ENCODE measurements around the gene ZNF575. TPM values are rescaled to one million over a fixed set of nuclear protein-coding genes. Genes with fewer than 3 reads are reported as not detected.

ZNF575 gene, protein sequence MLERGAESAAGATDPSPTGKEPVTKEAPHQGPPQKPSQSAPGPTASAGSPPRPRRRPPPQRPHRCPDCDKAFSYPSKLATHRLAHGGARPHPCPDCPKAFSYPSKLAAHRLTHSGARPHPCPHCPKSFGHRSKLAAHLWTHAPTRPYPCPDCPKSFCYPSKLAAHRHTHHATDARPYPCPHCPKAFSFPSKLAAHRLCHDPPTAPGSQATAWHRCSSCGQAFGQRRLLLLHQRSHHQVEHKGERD
- 1 to 10 TPM; 2.9 to 3.7 TPM for total RNA-seq

DNA sequence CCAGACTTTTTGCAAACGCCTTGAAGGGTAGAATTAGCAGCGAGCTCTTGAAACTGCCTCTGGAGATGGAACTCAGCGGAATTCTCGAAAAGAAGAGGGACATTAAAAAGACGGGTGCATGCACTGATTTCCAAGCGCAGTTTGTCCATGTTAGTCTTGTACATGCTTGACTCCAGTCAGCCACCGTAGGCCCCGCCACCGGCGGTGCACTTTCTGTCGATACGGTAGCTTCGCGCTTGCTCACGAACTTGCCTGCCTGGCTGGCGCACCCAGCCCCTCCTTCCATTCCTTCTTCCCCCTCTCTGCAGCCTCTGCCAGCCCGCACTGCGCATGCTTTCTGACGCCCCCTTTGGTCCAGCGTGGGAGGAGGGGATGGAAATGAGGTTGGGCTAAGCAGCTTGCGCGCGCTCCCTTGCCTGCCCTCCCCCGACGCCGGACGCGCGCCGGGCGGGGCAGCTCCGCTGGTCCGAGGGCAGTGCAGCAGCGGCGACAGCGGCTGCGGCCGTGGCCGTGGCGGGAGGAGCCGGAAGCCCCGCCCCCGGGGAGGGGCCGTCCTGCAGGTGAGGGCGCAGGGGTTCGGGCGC, at the start of gene ZNF575:
Gene ZNF575 (plus strand): TSS at position 227 of the 584 bp plus-strand sequence. CDS start 1,235 bp downstream, outside the sequence.
- Mint-ChIP-seq H3K4me1 (peaks cover 19% of the 10 kb centered on the region), H3K36me3 (peaks cover 7% of the 10 kb centered on the region), H3K4me3 (peak within 1 kb of the TSS; percentile 94), H3K27ac (peak within 1 kb of the TSS; percentile 98), H3K9me3 (ENCODE audit: low read depth) (no peaks in the 10 kb centered on the region), H3K27me3 (no peaks in the 10 kb centered on the region)
- ATAC-seq, result peak; percentile 67
- CTCF ChIA-PET, result interaction anchor here (0.7 to 8.7 kb wide), 10 partner anchors 9 to 100 kb away, joined by 3 to 87 read pairs (median 5); partner anchors contain the start of genes IRGQ, PINLYP, XRCC1 and ZNF576
- DNase-seq, result peak; percentile 93

DNA sequence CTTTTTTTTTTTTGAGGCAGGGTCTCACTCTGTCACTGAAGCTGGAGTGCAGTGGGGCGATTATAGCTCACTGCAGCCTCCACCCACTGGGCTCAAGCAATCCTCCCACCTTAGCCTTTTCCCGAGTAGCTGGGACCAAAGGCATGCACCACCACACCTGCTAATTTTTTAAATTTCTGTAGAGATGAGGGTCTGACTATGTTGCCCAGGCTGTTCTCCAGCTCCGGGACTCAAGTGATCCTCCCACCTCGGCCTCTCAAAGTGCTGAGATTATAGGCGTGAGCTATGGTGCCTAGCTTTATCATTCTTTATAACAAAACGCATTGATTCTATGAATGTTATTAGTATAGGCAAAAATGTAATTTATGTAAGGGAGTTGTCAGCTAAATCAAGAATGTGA, 49.7 kb upstream of the ZNF575 start:
- Mint-ChIP-seq H3K36me3 (no peaks in the 10 kb centered on the region), H3K27ac (no peak overlapping the region), H3K27me3 (no peaks in the 10 kb centered on the region), H3K9me3 (ENCODE audit: low read depth) (no peaks in the 10 kb centered on the region), H3K4me1 (no peaks in the 10 kb centered on the region), H3K4me3 (no peak overlapping the region)
- ATAC-seq, result no peak
- no peak for DNase-seq
- CTCF ChIA-PET, result interaction anchor here (1.7 to 2.9 kb wide), 2 partner anchors 36 to 37 kb away, joined by 7 to 12 read pairs; no protein-coding TSS in a partner anchor

DNA sequence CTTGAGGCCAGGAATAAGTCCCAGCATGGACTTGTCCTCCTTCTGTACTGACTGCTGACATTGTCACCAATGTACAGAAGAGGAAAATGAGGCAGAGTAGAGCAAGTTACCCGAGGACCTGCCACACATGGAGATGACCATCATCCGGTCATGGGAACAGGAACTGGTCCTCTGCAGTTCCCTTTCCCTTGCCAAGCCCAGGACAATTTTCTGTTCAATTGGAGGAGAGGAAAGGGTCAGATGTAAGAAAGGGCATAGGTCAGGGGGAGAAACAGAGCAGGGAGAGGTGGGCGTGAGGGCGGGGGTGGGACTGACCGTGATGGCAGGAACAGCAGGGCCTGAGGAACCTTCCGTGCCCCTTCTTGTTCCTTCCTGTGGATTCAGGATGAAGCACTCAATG, 47.0 kb upstream of the ZNF575 start:
- H3K27ac Mint-ChIP-seq, result no peak overlapping the region
- H3K4me3 Mint-ChIP-seq, result no peak overlapping the region
- H3K27me3 Mint-ChIP-seq, result no peaks in the 10 kb centered on the region
- ATAC-seq (no peak), DNase-seq (no peak)
- CTCF ChIA-PET, result no interaction called here
- peaks cover 2% of the 10 kb centered on the region for H3K4me1 Mint-ChIP-seq
- no peaks in the 10 kb centered on the region for H3K9me3 Mint-ChIP-seq (ENCODE audit: low read depth)
- no peaks in the 10 kb centered on the region for H3K36me3 Mint-ChIP-seq

DNA sequence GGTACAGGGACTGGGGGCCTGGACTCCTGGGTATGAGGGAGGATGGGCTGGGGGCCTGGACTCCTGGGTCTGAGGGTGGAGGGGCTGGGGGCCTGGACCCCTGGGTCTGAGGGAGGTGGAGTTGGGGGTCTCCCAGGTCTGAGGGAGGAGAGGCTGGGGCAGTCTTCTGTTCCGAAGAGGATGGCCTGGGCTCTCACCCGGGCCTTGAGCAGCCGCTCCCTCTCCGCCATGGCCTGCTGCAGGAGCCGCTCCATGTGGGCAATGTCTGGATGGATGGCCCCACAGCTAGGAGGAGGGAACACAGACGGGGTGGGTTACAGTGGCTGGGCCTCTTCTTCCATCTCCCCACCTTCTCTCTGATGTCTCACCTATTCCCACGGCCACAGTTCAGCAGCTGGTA, 46.6 kb upstream of the ZNF575 start:
- Mint-ChIP-seq H3K36me3 (no peaks in the 10 kb centered on the region), H3K4me3 (no peak overlapping the region), H3K27ac (no peak overlapping the region), H3K9me3 (ENCODE audit: low read depth) (no peaks in the 10 kb centered on the region), H3K4me1 (peaks cover 2% of the 10 kb centered on the region), H3K27me3 (no peaks in the 10 kb centered on the region)
- no peak for DNase-seq
- CTCF ChIA-PET, result interaction anchor here (1.1 kb wide), 1 partner anchor 39 kb away, joined by 4 read pairs; no protein-coding TSS in a partner anchor
- ATAC-seq, result no peak

DNA sequence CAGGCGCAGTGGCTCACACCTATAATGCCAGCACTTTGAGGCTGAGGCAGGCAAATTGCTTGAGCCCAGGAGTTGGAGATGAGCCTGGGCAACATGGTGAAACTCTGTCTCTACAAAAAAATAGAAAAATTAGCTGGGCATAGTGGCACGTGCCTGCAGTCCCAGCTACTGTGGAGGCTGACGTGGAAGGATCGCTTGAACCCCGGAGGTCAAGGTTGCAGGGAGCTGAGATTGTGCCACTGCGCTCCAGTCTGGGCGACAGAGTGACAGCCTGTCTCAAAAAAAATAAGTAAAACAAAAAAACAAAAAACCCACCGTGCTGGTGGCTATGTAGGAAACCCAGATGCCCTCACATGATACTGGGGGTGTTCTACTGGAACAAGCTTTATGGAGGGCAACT, 44.8 kb upstream of the ZNF575 start:
- H3K36me3 Mint-ChIP-seq, result no peaks in the 10 kb centered on the region
- no peaks in the 10 kb centered on the region for H3K27me3 Mint-ChIP-seq
- H3K27ac Mint-ChIP-seq, result no peak overlapping the region
- ATAC-seq (no peak), DNase-seq (no peak)
- H3K4me1 Mint-ChIP-seq, result peaks cover 2% of the 10 kb centered on the region
- no peak overlapping the region for H3K4me3 Mint-ChIP-seq
- CTCF ChIA-PET, result no interaction called here
- no peaks in the 10 kb centered on the region for H3K9me3 Mint-ChIP-seq (ENCODE audit: low read depth)

DNA sequence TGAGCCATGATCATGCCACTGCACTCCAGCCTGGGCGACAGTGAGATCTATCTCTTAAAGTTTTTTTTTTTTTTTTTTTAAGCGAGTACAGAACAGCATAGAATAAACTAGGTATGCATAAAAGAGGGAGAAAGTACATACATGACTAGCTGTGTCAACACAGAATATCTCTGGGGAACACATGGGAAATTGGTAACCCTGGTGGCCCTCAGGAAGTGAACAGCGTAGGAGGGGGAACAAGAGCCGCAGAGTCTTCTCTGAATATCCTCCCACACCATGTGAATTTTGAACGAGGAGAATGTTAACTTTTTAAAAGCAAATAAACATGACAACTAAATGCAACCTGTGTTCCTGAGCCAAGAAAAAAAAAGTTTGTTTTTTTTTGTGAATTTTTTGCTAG, 43.7 kb upstream of the ZNF575 start:
- no peak overlapping the region for H3K27ac Mint-ChIP-seq
- no peak for ATAC-seq
- no peaks in the 10 kb centered on the region for H3K36me3 Mint-ChIP-seq
- DNase-seq, result no peak
- no peak overlapping the region for H3K4me3 Mint-ChIP-seq
- H3K27me3 Mint-ChIP-seq, result no peaks in the 10 kb centered on the region
- no peaks in the 10 kb centered on the region for H3K9me3 Mint-ChIP-seq (ENCODE audit: low read depth)
- H3K4me1 Mint-ChIP-seq, result peaks cover 2% of the 10 kb centered on the region
- CTCF ChIA-PET, result interaction anchor here (0.8 to 1.5 kb wide), 3 partner anchors 31 to 57 kb away, joined by 3 to 6 read pairs (median 5); no protein-coding TSS in a partner anchor

DNA sequence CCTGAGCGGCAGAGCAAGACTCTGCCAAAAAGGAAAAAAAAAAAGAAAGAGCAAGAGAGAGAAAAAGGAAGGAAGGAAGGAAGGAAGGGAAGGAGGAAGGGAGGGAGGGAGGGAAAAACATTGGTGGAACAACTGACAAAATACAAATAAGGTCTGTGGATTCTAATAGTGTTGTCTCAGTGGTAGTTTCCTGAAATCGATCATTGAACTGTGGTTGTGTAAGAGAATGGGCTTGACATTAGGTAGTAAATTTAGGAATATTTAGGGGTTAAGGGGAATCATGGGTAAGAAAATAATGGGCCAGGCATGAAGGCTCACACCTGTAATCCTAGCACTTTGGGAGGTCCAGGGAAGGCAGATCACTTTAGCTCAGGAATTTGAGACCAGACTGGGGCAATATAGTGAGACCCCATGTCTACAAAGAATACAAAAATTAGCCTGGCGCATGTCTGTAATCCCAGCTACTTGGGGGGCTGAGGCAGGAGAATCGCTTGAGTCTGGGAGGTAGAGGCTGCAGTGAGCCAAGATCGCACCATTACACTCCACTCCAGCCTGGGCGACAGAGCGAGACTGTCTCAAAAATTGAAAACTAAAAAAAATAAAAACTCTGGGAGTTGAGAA, 42.9 kb upstream of the ZNF575 start:
- H3K9me3 Mint-ChIP-seq (ENCODE audit: low read depth), result no peaks in the 10 kb centered on the region
- ATAC-seq (no peak), DNase-seq (no peak)
- H3K36me3 Mint-ChIP-seq, result no peaks in the 10 kb centered on the region
- no peak overlapping the region for H3K4me3 Mint-ChIP-seq
- H3K4me1 Mint-ChIP-seq, result peaks cover 2% of the 10 kb centered on the region
- no peaks in the 10 kb centered on the region for H3K27me3 Mint-ChIP-seq
- no peak overlapping the region for H3K27ac Mint-ChIP-seq
- CTCF ChIA-PET, result interaction anchor here (1.3 to 1.5 kb wide), 4 partner anchors 14 to 57 kb away, joined by 3 to 6 read pairs (median 4); no protein-coding TSS in a partner anchor

DNA sequence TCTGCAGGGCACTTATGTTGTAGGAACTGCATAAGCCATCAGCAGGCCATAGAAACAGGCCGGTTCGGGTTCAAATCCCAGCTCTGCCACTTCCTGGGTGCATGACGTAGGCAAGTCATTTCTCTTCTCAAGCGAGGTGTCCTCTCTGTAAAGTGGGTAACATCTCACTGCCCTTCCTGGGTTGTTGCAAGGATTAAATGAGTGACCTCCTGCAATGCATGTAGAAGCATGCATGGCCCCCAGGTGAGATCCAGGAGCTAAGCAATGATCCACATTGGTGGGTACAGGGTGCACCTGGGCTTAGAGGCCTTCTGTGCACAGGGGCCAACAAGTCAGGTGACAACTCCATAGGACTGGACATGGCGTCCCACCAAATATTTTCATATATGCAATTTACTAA, 42.2 kb upstream of the ZNF575 start:
- Mint-ChIP-seq H3K4me1 (peaks cover 2% of the 10 kb centered on the region), H3K4me3 (no peak overlapping the region), H3K36me3 (no peaks in the 10 kb centered on the region), H3K27ac (no peak overlapping the region), H3K9me3 (ENCODE audit: low read depth) (no peaks in the 10 kb centered on the region), H3K27me3 (no peaks in the 10 kb centered on the region)
- ATAC-seq, result no peak
- CTCF ChIA-PET, result interaction anchor here (1.1 to 1.5 kb wide), 5 partner anchors 11 to 58 kb away, joined by 3 to 6 read pairs (median 4); no protein-coding TSS in a partner anchor
- DNase-seq, result no peak

DNA sequence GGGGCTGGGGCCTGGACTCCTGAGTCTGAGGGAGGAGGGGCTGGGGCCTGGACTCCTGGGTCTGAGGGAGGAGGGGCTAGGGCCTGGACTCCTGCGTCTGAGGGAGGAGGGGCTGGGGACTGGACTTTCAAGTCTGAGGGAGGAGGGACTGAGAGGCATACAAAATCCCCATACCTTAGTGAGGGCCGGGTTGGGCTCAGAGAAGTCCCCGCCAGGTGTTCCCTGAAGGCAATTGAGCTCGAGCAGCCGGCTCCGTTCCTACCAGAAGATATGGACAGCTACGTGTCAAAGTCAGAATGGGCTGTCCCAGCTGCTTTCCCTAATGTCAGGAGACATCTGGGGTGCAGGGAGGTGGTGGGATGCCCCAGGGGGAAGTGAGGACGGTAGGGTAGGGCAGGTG, 37.9 kb upstream of the ZNF575 start:
- Mint-ChIP-seq H3K27me3 (no peaks in the 10 kb centered on the region), H3K4me1 (no peaks in the 10 kb centered on the region), H3K4me3 (no peak overlapping the region), H3K36me3 (no peaks in the 10 kb centered on the region), H3K9me3 (ENCODE audit: low read depth) (no peaks in the 10 kb centered on the region), H3K27ac (no peak overlapping the region)
- CTCF ChIA-PET, result interaction anchor here (0.6 to 1.3 kb wide), 2 partner anchors 25 to 500 kb away, joined by 3 to 4 read pairs; no protein-coding TSS in a partner anchor
- DNase-seq, result no peak
- no peak for ATAC-seq

DNA sequence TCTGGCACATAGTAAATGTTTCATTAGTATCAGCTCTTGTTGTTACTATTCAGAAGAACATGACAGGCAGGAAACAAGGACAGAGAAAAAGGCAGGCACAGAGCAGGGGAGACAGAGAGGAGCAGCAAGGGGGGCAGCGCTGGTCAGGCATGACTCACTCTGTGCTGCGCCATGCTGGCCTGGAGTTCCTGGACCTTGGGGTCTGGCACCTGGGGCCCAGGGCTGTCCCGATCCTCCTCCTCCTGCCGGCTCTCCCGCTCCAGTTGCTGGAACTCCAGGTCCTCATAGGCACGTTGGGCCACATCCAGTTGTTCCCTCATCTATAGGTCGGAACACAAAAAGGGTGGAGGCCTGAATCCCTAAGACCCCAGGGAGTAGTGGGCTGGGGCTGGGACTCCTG, 36.0 kb upstream of the ZNF575 start:
- ATAC-seq, result no peak
- no peak overlapping the region for H3K27ac Mint-ChIP-seq
- H3K4me3 Mint-ChIP-seq, result no peak overlapping the region
- H3K9me3 Mint-ChIP-seq (ENCODE audit: low read depth), result no peaks in the 10 kb centered on the region
- DNase-seq, result no peak
- no peaks in the 10 kb centered on the region for H3K4me1 Mint-ChIP-seq
- H3K36me3 Mint-ChIP-seq, result no peaks in the 10 kb centered on the region
- CTCF ChIA-PET, result no interaction called here
- H3K27me3 Mint-ChIP-seq, result no peaks in the 10 kb centered on the region

DNA sequence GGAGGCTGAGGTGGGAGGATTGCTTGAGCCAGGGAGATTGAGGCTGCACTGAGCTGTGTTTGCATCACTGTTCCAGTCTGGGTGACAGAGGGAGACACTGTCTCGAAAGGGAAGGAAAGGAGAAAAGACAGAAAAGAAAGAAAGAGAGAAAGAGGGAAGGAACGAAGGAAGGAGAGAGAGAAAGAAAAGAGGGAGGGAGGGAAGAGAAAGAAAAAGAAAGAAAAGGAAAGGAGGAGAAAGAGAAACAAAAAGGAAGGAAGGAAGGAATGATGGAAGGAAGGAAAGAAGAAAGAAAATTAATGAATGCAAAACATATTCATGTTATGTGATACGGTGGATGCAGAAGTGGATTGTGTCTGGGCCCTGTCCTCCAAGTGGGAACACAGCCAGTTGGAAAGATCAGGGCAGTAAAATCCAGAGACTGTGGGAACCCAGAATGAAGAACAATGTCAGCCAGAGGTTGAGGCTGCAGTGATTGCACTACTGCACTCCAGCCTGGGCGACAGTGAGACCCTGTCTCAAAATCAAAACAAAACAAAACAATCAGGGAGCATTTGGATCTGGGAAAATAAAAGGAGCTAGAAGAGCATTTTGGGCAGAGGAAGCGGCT, 34.6 kb upstream of the ZNF575 start:
- H3K4me3 Mint-ChIP-seq, result no peak overlapping the region
- no peaks in the 10 kb centered on the region for H3K9me3 Mint-ChIP-seq (ENCODE audit: low read depth)
- no peak overlapping the region for H3K27ac Mint-ChIP-seq
- H3K36me3 Mint-ChIP-seq, result peaks cover 2% of the 10 kb centered on the region
- DNase-seq (no peak), ATAC-seq (no peak)
- no peaks in the 10 kb centered on the region for H3K27me3 Mint-ChIP-seq
- peaks cover 5% of the 10 kb centered on the region for H3K4me1 Mint-ChIP-seq
- CTCF ChIA-PET, result interaction anchor here (0.9 to 1.3 kb wide), 2 partner anchors 11 to 51 kb away, joined by 3 read pairs; no protein-coding TSS in a partner anchor

DNA sequence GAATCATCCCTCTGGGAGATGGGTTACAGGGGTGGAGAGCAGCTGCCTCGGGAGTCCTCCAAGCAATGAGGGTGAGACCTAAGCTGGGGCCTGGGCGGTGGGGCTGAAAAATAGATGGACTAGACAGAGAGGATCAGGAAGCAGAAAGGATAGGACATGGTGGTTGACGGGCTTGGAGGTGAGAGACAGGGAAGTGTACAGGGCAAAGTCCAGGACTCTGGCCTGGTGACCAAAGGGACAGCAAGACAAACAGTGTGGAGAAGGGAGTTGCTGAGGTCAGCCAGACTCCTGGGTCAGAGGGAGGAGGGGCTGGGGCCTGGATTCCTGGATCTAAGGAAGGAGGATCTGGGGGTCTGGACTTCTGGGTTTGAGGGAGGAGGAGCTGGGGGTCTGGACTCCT, 33.9 kb upstream of the ZNF575 start:
- Mint-ChIP-seq H3K4me3 (no peak overlapping the region), H3K27ac (no peak overlapping the region), H3K27me3 (no peaks in the 10 kb centered on the region), H3K36me3 (peaks cover 4% of the 10 kb centered on the region), H3K9me3 (ENCODE audit: low read depth) (no peaks in the 10 kb centered on the region), H3K4me1 (peaks cover 10% of the 10 kb centered on the region)
- CTCF ChIA-PET, result no interaction called here
- DNase-seq (no peak), ATAC-seq (no peak)

DNA sequence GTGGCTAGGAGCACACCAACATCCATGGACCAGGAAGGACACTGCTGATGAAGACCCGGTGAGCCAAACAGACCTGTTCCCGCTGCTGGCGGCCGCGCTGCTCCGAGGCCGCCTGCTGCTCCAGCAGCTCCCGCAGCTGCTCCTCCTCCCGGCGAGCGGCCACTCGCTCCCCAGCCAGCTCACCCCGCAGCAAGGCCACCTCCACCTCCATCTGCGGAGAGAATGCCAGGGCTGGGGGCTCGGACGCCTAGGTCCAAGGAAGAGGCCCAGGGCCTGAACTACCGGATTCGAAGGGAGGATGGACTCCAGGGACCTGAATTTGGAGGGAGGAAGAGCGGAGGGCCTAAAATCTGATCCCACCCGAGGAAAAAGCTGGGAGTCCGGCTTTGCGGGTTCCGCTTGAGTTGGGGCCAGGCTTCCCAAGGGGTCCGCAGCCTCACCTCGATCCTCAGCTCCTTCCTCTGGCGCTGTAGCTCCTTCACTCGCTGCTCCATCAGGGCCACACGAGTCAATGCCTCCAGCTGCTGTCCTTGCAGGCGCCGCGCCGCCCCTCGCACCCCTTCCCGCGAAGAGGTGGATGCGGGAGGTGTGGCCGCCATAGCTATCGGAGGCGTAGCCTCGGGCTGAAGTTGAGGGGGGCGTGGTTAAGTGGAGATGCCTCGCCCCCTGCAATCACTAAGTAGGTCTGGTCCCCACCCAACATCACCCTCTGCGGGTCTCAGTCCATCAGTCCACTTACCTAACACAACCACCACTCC, 31.1 kb upstream of the ZNF575 start:
- Mint-ChIP-seq H3K4me3 (no peak overlapping the region), H3K9me3 (ENCODE audit: low read depth) (no peaks in the 10 kb centered on the region), H3K36me3 (peaks cover 7% of the 10 kb centered on the region), H3K4me1 (peaks cover 21% of the 10 kb centered on the region), H3K27ac (no peak overlapping the region), H3K27me3 (no peaks in the 10 kb centered on the region)
- DNase-seq (no peak), ATAC-seq (no peak)
- CTCF ChIA-PET, result interaction anchor here (0.8 to 1.9 kb wide), 4 partner anchors 8 to 38 kb away, joined by 3 to 7 read pairs (median 4); no protein-coding TSS in a partner anchor
